IMR-90 (cell line): ENCODE measurements around the gene USP40. TPM values are rescaled to one million over a fixed set of nuclear protein-coding genes. Genes with fewer than 3 reads are reported as not detected.

ENCODE experiments used
- ATAC-seq: fragments of 200-7000 bp; cut with Tn5 transposase; 2 replicates; pipeline ENCODE4 v1.9.1; 2020; ENCODE audit warnings: low read depth, mild to moderate bottlenecking, moderate library complexity
- BruUV-seq: library from RNA; stranded (reverse); fragments of 400-500 nt; replicated peaks from 2 replicates; lab custom pipeline; 2021; lab: Mats Ljungman, UMichigan
- CTCF ChIA-PET: fragments of 300-600 bp; formaldehyde crosslinking; extraction: SDS; loops from one replicate; lab custom pipeline; 2021; ENCODE audit warnings: antibody characterized with exemption; lab: Yijun Ruan, JAX
- POLR2A ChIA-PET: fragments of 300-600 bp; sonication (Branson Sonifier 250); formaldehyde crosslinking; loops from one replicate; lab custom pipeline; 2022; ENCODE audit warnings: antibody characterized with exemption; ENCODE audit not compliant: unreplicated experiment; lab: Charles Lee
- DNase-seq: peaks from one replicate; pipeline ENCODE4 v3.0.0; 2013
- H2AFZ ChIP-seq: replicated peaks from 2 replicates; pipeline ENCODE3; 2013; ENCODE audit warnings: low read length, mild to moderate bottlenecking; ENCODE audit not compliant: poor library complexity
- H2AK5ac ChIP-seq: 2 replicates; pipeline ENCODE4 v1.6.1; 2013; ENCODE audit warnings: low read depth, low read length, inconsistent platforms
- H2AK9ac ChIP-seq: replicated peaks from 2 replicates; pipeline ENCODE3; 2013; ENCODE audit warnings: mild to moderate bottlenecking, low read depth, low read length, moderate library complexity; ENCODE audit not compliant: poor library complexity
- H2BK120ac ChIP-seq: 2 replicates; pipeline ENCODE4 v1.6.1; 2013; ENCODE audit warnings: low read depth, low read length, inconsistent platforms
- H2BK15ac ChIP-seq: 3 replicates; pipeline ENCODE4 v1.6.1; 2013; ENCODE audit warnings: low read depth, low read length, inconsistent platforms
- H2BK20ac ChIP-seq: 2 replicates; pipeline ENCODE4 v1.6.1; 2013; ENCODE audit warnings: low read depth, mild to moderate bottlenecking, inconsistent platforms, low read length, moderate library complexity
- H2BK5ac ChIP-seq: 2 replicates; pipeline ENCODE4 v1.6.1; 2013; ENCODE audit warnings: mild to moderate bottlenecking, low read depth, low read length, inconsistent platforms; ENCODE audit not compliant: poor library complexity, severe bottlenecking
- H3K14ac ChIP-seq: replicated peaks from 2 replicates; pipeline ENCODE4 v1.6.1; 2013; ENCODE audit warnings: low read depth, low read length, inconsistent platforms
- H3K18ac ChIP-seq: 2 replicates; pipeline ENCODE4 v1.6.1; 2013; ENCODE audit warnings: low read depth, low read length, control low read depth
- H3K23ac ChIP-seq: 2 replicates; pipeline ENCODE4 v1.6.1; 2013; ENCODE audit warnings: low read depth, low read length, inconsistent platforms
- H3K27ac ChIP-seq: 2 replicates; pipeline ENCODE4 v1.5.1; 2013; ENCODE audit warnings: mild to moderate bottlenecking, control low read depth, low read length; ENCODE audit not compliant: insufficient read depth
- H3K27me3 ChIP-seq: 2 replicates; pipeline ENCODE4 v1.6.1; 2013; ENCODE audit warnings: low read length; ENCODE audit not compliant: control insufficient read depth, insufficient read depth
- H3K36me3 ChIP-seq: 2 replicates; pipeline ENCODE4 v1.6.1; 2013; ENCODE audit warnings: low read length, mixed read lengths; ENCODE audit not compliant: control insufficient read depth, insufficient read depth
- H3K4ac ChIP-seq: 2 replicates; pipeline ENCODE4 v1.6.1; 2013; ENCODE audit warnings: low read depth, low read length, inconsistent platforms
- H3K4me1 ChIP-seq: 2 replicates; pipeline ENCODE4 v1.6.1; 2013; ENCODE audit warnings: low read length, mixed read lengths; ENCODE audit not compliant: control insufficient read depth, insufficient read depth
- H3K4me2 ChIP-seq: 2 replicates; pipeline ENCODE4 v1.6.1; 2013; ENCODE audit warnings: low read depth, mild to moderate bottlenecking, control low read depth, low read length, moderate library complexity
- H3K4me3 ChIP-seq: 2 replicates; pipeline ENCODE4 v1.5.1; 2013; ENCODE audit warnings: low read depth, mild to moderate bottlenecking, control low read depth, low read length, moderate library complexity; ENCODE audit not compliant: insufficient read depth
- H3K56ac ChIP-seq: 2 replicates; pipeline ENCODE4 v1.6.1; 2013; ENCODE audit warnings: low read length, inconsistent platforms; ENCODE audit not compliant: insufficient read depth; ENCODE audit errors: extremely low read depth
- H3K79me1 ChIP-seq, 2 experiments: 2 replicates each; pipeline ENCODE4 v1.6.1; 2013; ENCODE audit warnings: low read length in 2 of 2, inconsistent platforms in 1 of 2, low read depth in 1 of 2
- H3K9ac ChIP-seq: 2 replicates; pipeline ENCODE4 v1.6.1; 2013; ENCODE audit warnings: low read depth, low read length, control low read depth
- H3K9me1 ChIP-seq: 2 replicates; pipeline ENCODE4 v1.6.1; 2013; ENCODE audit warnings: low read length, inconsistent platforms; ENCODE audit not compliant: insufficient read depth
- H3K9me3 ChIP-seq: 2 replicates; pipeline ENCODE4 v1.6.1; 2013; ENCODE audit warnings: low read length; ENCODE audit not compliant: control insufficient read depth, insufficient read depth
- H4K20me1 ChIP-seq: 2 replicates; pipeline ENCODE4 v1.6.1; 2013; ENCODE audit warnings: low read length, inconsistent platforms; ENCODE audit not compliant: insufficient read depth
- H4K5ac ChIP-seq: 2 replicates; pipeline ENCODE4 v1.6.1; 2013; ENCODE audit warnings: mild to moderate bottlenecking, low read depth, low read length, control low read depth
- H4K8ac ChIP-seq, 2 experiments: 2 replicates each; pipeline ENCODE4 v1.6.1; 2013; ENCODE audit warnings: low read depth in 2 of 2, low read length in 2 of 2, control low read depth in 1 of 2, inconsistent platforms in 1 of 2
- H4K91ac ChIP-seq: 2 replicates; pipeline ENCODE4 v1.6.1; 2013; ENCODE audit warnings: low read depth, low read length, inconsistent platforms; ENCODE audit not compliant: insufficient read depth
- BHLHE40 ChIP-seq: fragments of 150-350 bp; IDR thresholded peaks from 2 replicates; pipeline ENCODE4 v1.6.1; 2016; ENCODE audit warnings: mild to moderate bottlenecking, low read depth, low read length
- CHD1 ChIP-seq: IDR thresholded peaks from 2 replicates; pipeline ENCODE4 v1.6.1; 2012; ENCODE audit warnings: low read depth, low read length, improper control_type of control experiment
- CTCF ChIP-seq: conservative IDR thresholded peaks from 2 replicates; pipeline ENCODE4 v1.5.1; 2012; ENCODE audit warnings: mild to moderate bottlenecking, low read depth, low read length, improper control_type of control experiment
- FOS ChIP-seq: fragments of 150-350 bp; IDR thresholded peaks from 2 replicates; pipeline ENCODE4 v1.6.1; 2016; ENCODE audit warnings: low read depth, low read length
- MAFK ChIP-seq: IDR thresholded peaks from 2 replicates; pipeline ENCODE4 v1.6.1; 2012; ENCODE audit warnings: low read depth, low read length, improper control_type of control experiment
- MAZ ChIP-seq: IDR thresholded peaks from 2 replicates; pipeline ENCODE4 v1.6.1; 2012; ENCODE audit warnings: low read depth, mild to moderate bottlenecking, low read length, improper control_type of control experiment, moderate library complexity, borderline replicate concordance
- MXI1 ChIP-seq: IDR thresholded peaks from 2 replicates; pipeline ENCODE4 v1.6.1; 2012; ENCODE audit warnings: low read depth, mild to moderate bottlenecking, low read length, moderate library complexity, borderline replicate concordance
- NFE2L2 ChIP-seq: fragments of 150-350 bp; IDR thresholded peaks from 2 replicates; pipeline ENCODE4 v1.6.1; 2016; ENCODE audit warnings: low read depth, mild to moderate bottlenecking, low read length
- POLR2A ChIP-seq: IDR thresholded peaks from 2 replicates; pipeline ENCODE4 v1.6.1; 2012; ENCODE audit warnings: mild to moderate bottlenecking, low read depth, low read length
- RAD21 ChIP-seq: IDR thresholded peaks from 2 replicates; pipeline ENCODE4 v1.6.1; 2012; ENCODE audit warnings: low read length, improper control_type of control experiment
- RCOR1 ChIP-seq: IDR thresholded peaks from 2 replicates; pipeline ENCODE4 v1.6.1; 2012; ENCODE audit warnings: mild to moderate bottlenecking, low read length, improper control_type of control experiment; ENCODE audit not compliant: insufficient replicate concordance
- RFX5 ChIP-seq: IDR thresholded peaks from 2 replicates; pipeline ENCODE4 v1.8.0; 2012; ENCODE audit warnings: low read depth, mild to moderate bottlenecking, low read length, moderate library complexity
- SMC3 ChIP-seq: fragments of 150-350 bp; IDR thresholded peaks from 2 replicates; pipeline ENCODE4 v1.6.1; 2016; ENCODE audit warnings: low read depth, mild to moderate bottlenecking, antibody characterized with exemption, low read length, moderate library complexity
- WGBS, 2 experiments: methylation state at CpG; one replicate each; pipeline versions ENCODE4 v1.1.5 to v1.1.7; 2013; ENCODE audit warnings: missing lambda C conversion rate in 2 of 2; ENCODE audit not compliant: insufficient read length in 1 of 2; ENCODE audit errors: extremely low coverage in 2 of 2; 5-methylcytosine and 5-hydroxymethylcytosine counted together
- dilution Hi-C: fragments of 300-500 bp; cut with HindIII; formaldehyde crosslinking; loops from one replicate; pipeline ENCODE4 v1.14.3; 2018; ENCODE audit warnings: low sequenced_read_pairs; ENCODE audit not compliant: unreplicated experiment
- in situ Hi-C: fragments of 300-500 bp; cut with MboI; formaldehyde crosslinking; loops from 3 replicates; pipeline ENCODE4 v1.14.3; 2019; ENCODE audit warnings: low sequenced_read_pairs, inconsistent platforms, mixed read lengths
- intact Hi-C: fragments of 100-400 bp; cut with micrococcal nuclease; formaldehyde crosslinking; loops from 2 replicates; pipeline ENCODE4 v1.10.0; 2022
- polyA plus RNA-seq, 3 experiments: library from polyadenylated mRNA; depleted of rRNA; stranded (reverse); fragments of >200 nt; gene quantifications; 2 replicates each; pipeline ENCODE4 v1.2.3, GENCODE V29; 2012; ENCODE audit warnings: low replicate concordance in 1 of 3
- total RNA-seq: library from RNA; depleted of rRNA; stranded (reverse); fragments of >200 nt; gene quantifications from 2 replicates; pipeline ENCODE4 v1.2.3, GENCODE V29; 2012
- TF ChIP-seq, protein P1 (sequence below): fragments of 150-350 bp; IDR thresholded peaks from 2 replicates; pipeline ENCODE4 v1.6.1; 2017; ENCODE audit warnings: mild to moderate bottlenecking, antibody characterized with exemption, low read length, low read depth
- TF ChIP-seq, protein P2 (sequence below): fragments of 150-350 bp; IDR thresholded peaks from 2 replicates; pipeline ENCODE4 v1.6.1; 2016; ENCODE audit warnings: low read depth, mild to moderate bottlenecking, low read length, moderate library complexity, borderline replicate concordance

Gene USP40
- total and polyA plus RNA-seq, 2 of the 4 experiments (the other 2 are of a cell fraction) = 30.1 to 30.8 TPM

DNA sequence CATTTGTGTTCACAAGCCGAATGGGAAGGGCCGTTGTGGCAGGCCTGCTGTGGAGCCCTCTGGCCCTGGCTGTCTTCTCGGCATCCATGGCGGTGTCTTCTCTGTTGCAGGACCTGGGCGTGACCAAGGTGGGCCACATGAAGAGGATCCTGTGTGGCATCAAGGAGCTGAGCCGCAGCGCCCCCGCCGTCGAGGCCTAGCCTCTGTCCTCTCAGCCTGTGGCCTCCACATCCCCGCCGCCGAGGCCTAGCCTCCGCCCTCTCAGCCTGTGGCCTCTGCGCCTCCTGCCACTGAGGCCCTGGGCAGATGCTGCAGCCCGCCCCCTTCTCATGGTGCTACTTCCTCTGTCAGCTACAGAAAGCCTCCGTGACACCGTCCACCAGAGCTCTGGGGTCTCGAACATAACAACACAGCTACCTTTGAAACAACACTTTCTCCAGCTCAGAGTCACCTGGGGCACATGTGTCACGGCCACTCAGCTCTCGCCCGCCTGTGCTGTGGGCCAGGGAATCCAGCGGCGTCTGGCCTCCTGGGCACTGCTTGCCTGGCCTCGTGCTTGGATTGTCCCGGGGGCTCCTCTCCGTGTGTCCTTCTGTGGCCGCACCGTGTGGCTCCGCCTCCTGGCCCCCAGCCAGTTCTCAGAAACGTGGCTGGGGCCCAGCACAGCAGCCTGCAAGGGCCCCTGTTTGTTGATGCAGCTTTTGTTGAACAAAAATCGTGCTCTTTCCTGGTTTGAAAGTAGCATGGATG is 97.1 kb downstream of the USP40 start:
- BruUV-seq = no TSS peak
- DNase-seq (no peak), ATAC-seq (no peak)
- Histone ChIP-seq H3K9me3 (no peaks in the 10 kb centered on the region), H4K8ac (no peak overlapping the region), H3K56ac (no peak overlapping the region), H3K4me1 (peaks cover 1% of the 10 kb centered on the region; the same call in 1 of the 2 replicates), H3K9me1 (peaks cover 2% of the 10 kb centered on the region; the same call in 1 of the 2 replicates), H3K9ac (no peak overlapping the region), H2BK20ac (no peak overlapping the region), H3K27ac (no peak overlapping the region), H4K20me1 (no peaks in the 10 kb centered on the region), H3K4ac (no peak overlapping the region), H2BK15ac (no peak overlapping the region), H2AK5ac (no peak overlapping the region), H3K4me3 (no peak overlapping the region), H3K36me3 (peaks cover 33% of the 10 kb centered on the region), H4K91ac (no peak overlapping the region), H2AK9ac (no peak overlapping the region), H3K4me2 (no peak overlapping the region), H3K27me3 (no peaks in the 10 kb centered on the region), H2AFZ (no peak overlapping the region), H3K14ac (no peak overlapping the region), H3K23ac (no peak overlapping the region), H2BK120ac (no peak overlapping the region), H4K5ac (no peak overlapping the region), H3K79me1 (no peaks in the 10 kb centered on the region; a peak in 1 of 4 replicates), H3K18ac (no peak overlapping the region), H2BK5ac (no peak overlapping the region)
- intact Hi-C loops (no loop called here), dilution Hi-C loops (no loop called here), in situ Hi-C loops (loop anchor here (25.0 kb wide), 1 partner anchor 368 kb away; no protein-coding TSS in a partner anchor)
- POLR2A ChIA-PET = no interaction called here
- 81% methylated on average over 15 of the region's 32 CpGs; no CpG with 5 or more reads in 1 of the 2 experiments for WGBS, 2 experiments
- no peak for TF ChIP-seq RFX5
- no peak for TF ChIP-seq NFE2L2
- TF ChIP-seq RAD21 = no peak
- no peak for TF ChIP-seq FOS
- TF ChIP-seq, protein P1, sequence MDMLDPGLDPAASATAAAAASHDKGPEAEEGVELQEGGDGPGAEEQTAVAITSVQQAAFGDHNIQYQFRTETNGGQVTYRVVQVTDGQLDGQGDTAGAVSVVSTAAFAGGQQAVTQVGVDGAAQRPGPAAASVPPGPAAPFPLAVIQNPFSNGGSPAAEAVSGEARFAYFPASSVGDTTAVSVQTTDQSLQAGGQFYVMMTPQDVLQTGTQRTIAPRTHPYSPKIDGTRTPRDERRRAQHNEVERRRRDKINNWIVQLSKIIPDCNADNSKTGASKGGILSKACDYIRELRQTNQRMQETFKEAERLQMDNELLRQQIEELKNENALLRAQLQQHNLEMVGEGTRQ = no peak
- no peak for TF ChIP-seq MAFK
- TF ChIP-seq, protein P2, sequence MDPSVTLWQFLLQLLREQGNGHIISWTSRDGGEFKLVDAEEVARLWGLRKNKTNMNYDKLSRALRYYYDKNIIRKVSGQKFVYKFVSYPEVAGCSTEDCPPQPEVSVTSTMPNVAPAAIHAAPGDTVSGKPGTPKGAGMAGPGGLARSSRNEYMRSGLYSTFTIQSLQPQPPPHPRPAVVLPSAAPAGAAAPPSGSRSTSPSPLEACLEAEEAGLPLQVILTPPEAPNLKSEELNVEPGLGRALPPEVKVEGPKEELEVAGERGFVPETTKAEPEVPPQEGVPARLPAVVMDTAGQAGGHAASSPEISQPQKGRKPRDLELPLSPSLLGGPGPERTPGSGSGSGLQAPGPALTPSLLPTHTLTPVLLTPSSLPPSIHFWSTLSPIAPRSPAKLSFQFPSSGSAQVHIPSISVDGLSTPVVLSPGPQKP = no peak
- no peak for TF ChIP-seq RCOR1
- no peak for TF ChIP-seq CHD1
- no peak for TF ChIP-seq MAZ
- TF ChIP-seq MXI1 = no peak
- TF ChIP-seq CTCF = no peak
- no peak for TF ChIP-seq POLR2A
- TF ChIP-seq BHLHE40 = no peak
- TF ChIP-seq SMC3 = no peak
- CTCF ChIA-PET = no interaction called here
